Testis (tissue), 3 donors: ENCODE results near the gene RAB12. TPM values are rescaled to one million over a fixed set of nuclear protein-coding genes. Genes with fewer than 3 reads are reported as not detected.

Experiments used
- DNase-seq: peaks from one replicate; pipeline ENCODE4 v3.0.0-alpha.2; 2019
- H3K27ac ChIP-seq, 2 donors: fragments of 200-600 bp; sonication (generic); one replicate each; pipeline ENCODE4 v1.5.1; 2019
- H3K27me3 ChIP-seq: fragments of 200-600 bp; sonication (generic); one replicate; pipeline ENCODE4 v1.5.1; 2019
- H3K36me3 ChIP-seq: fragments of 200-600 bp; sonication (generic); one replicate; pipeline ENCODE4 v1.5.1; 2017; ENCODE audit warnings: low read depth; ENCODE audit errors: missing control alignments
- H3K4me1 ChIP-seq: fragments of 200-600 bp; sonication (generic); one replicate; pipeline ENCODE4 v1.5.1; 2019
- H3K4me3 ChIP-seq, 2 donors: fragments of 200-600 bp; sonication (generic); one replicate each; pipeline ENCODE4 v1.5.1; 2017 to 2019
- H3K9me3 ChIP-seq: fragments of 200-600 bp; sonication (generic); one replicate; pipeline ENCODE4 v1.5.1; 2017
- POLR2A ChIP-seq: fragments of 450-650 bp; IDR thresholded peaks from one replicate; pipeline ENCODE4 v1.6.1; 2017; ENCODE audit warnings: antibody characterized with exemption, mild to moderate bottlenecking, moderate library complexity
- WGBS, 2 donors: methylation state at CpG; one replicate each; pipeline ENCODE4 v1.1.5; 2018; 5-methylcytosine and 5-hydroxymethylcytosine counted together
- intact Hi-C: fragments of 100-400 bp; cut with DNase I; formaldehyde crosslinking; loops from one replicate; pipeline ENCODE4 v1.15.1; 2023; ENCODE audit warnings: low total_unique reads
- polyA plus RNA-seq: library from polyadenylated mRNA; stranded (reverse); fragments of 350-450 nt; fragmentation: Illumina TruSeq; extraction: RNeasy Lipid Tissue Mini Kit (QIAGEN cat#74804); gene quantifications from one replicate; pipeline ENCODE4 v1.2.3, GENCODE V29; 2014; ENCODE audit warnings: low read depth, low replicate concordance; ENCODE audit not compliant: insufficient read depth
- total RNA-seq, 2 donors: library from RNA; depleted of rRNA; stranded (reverse); fragments of >200 nt; gene quantifications; one replicate each; pipeline ENCODE4 v1.2.3, GENCODE V29; 2016
- TF ChIP-seq, protein P1 (sequence below), 3 experiments: fragments of 450-650 bp in 2 of 3; fragments of 200-600 bp in 1 of 3; sonication (generic) in 1 of 3; IDR thresholded peaks; one replicate each; pipeline ENCODE4 v1.5.1; 2016 to 2019; ENCODE audit warnings: antibody characterized with exemption in 3 of 3, mild to moderate bottlenecking in 2 of 3, moderate library complexity in 1 of 3

RAB12 gene
- total and polyA plus RNA-seq, 3 donors from 2014 or later = 28.0 to 52.0 (median 39.8) TPM

DNA sequence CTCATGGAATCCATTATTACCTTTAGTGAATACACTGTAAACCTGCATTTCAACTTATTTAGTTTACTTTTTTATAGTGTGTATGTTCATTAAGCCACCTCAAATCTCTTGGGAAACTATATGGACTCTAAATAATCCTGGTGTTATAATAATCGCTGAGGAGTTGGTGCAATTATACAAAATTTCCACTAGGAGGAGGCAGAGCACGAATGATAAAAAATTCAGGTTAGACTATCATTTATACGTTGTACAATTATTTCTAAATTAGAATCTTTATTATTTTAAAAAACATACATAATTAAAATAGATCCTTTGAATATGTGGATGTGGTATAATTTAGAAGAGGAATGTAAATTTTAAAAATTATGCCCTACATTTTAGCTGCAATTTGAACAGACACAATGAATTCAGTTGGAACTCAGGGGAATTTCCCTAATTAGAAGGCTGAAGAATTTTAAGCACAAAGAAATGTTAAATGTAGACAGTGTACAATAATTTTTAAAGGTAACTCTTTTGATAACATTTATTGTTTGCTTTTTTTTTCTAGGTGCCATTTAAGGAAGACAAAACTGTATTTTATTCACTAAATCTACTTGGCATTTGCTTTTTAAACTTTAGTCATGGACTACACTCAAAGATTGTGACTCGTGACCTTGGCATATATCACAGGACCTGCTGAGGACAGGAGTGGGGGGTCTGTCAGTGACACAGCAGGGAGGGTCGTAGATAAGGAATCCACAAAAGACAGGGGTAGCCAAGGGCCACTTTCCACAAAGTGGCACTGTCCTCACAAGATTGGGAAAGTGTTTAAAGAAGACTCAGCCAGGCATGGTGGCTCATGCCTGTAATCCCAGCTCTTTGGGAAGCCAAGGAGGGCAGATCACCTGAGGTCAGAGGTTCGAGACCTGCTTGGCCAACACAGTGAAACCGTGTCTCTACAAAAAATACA is 45.5 kb downstream of the RAB12 start:
- no peaks in the 10 kb centered on the region for H3K9me3 ChIP-seq
- no peaks in the 10 kb centered on the region for H3K27me3 ChIP-seq
- TF ChIP-seq, protein P1, sequence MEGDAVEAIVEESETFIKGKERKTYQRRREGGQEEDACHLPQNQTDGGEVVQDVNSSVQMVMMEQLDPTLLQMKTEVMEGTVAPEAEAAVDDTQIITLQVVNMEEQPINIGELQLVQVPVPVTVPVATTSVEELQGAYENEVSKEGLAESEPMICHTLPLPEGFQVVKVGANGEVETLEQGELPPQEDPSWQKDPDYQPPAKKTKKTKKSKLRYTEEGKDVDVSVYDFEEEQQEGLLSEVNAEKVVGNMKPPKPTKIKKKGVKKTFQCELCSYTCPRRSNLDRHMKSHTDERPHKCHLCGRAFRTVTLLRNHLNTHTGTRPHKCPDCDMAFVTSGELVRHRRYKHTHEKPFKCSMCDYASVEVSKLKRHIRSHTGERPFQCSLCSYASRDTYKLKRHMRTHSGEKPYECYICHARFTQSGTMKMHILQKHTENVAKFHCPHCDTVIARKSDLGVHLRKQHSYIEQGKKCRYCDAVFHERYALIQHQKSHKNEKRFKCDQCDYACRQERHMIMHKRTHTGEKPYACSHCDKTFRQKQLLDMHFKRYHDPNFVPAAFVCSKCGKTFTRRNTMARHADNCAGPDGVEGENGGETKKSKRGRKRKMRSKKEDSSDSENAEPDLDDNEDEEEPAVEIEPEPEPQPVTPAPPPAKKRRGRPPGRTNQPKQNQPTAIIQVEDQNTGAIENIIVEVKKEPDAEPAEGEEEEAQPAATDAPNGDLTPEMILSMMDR (IDR thresholded peaks at IDR 0.05) = peak; percentile 67 to 89 (median 68)
- TF ChIP-seq POLR2A = no peak
- DNase-seq = no peak
- 42 to 56% methylated on average over 7 of the region's 7 CpGs for WGBS, 2 donors
- no peak overlapping the region for H3K4me3 ChIP-seq
- intact Hi-C loops = no loop called here
- peaks cover 14% of the 10 kb centered on the region for H3K4me1 ChIP-seq
- H3K27ac ChIP-seq = no peak overlapping the region
- no peaks in the 10 kb centered on the region for H3K36me3 ChIP-seq

DNA sequence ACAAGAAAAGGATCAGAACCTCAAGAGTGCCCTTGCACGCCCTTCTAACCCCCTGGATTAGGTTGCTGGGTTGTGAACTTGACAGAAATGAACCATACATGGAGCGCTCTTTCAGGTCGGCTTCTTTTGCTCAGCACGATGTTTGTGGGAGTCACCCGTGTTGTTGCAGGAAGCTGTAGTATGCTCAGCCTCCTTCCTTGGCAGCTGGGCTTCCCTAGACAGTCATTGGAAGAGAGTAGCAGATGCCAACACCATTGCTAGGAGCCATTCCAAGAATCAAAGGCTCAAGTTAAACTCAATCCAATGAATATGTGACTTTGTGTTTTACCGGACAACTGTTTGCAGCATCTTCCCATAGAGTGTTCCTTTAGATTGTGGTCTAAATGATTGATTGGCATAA is 47.0 kb downstream of the RAB12 start:
- Histone ChIP-seq H3K27ac (no peak overlapping the region), H3K36me3 (no peaks in the 10 kb centered on the region), H3K4me3 (no peak overlapping the region), H3K27me3 (no peaks in the 10 kb centered on the region), H3K9me3 (no peaks in the 10 kb centered on the region), H3K4me1 (peaks cover 14% of the 10 kb centered on the region)
- DNase-seq = peak; percentile 54
- 74 to 87% methylated on average over 5 to 6 of the region's 6 CpGs for WGBS, 2 donors
- intact Hi-C loops = no loop called here
- TF ChIP-seq, protein P1 (IDR thresholded peaks at IDR 0.05) = no peak
- TF ChIP-seq POLR2A = no peak

DNA sequence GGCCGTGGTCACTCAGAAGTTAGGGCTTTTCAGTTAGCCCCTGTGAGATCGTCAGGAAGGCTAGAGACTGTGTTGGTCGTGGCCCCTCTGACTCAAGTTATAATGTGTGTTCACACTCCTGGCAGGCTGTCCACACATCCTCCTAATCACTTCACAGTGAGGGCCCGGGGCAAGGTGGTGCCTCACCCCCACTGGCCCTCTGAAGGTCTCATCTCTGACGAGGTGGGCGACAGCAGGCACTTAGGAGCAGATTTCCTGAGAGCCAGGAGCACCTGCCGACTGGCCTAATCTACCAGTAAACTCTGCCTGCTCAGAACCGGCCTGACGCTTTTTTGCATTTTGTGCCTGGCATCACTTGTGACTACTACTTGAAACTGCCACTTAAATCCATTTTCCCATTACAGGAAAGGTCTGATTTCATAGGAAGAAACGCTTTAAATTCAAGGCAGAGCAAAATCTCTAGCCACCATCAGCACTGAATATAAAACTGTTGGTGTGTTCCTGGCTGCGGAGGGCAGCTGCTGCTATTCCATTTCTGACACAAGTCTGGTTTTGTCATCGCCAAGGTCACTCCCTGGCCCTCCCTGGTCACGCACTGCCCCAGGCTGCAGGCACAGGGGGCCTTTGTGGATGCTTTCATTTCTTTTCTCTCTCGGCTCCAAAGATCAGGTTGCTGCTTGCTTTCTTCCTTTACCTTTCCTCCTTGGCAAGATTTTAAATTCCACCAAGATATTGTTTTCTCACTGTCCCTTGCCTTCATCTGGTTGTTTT is 48.0 kb downstream of the RAB12 start:
- TF ChIP-seq, protein P1 (IDR thresholded peaks at IDR 0.05) = no peak
- no peak for TF ChIP-seq POLR2A
- H3K9me3 ChIP-seq = no peaks in the 10 kb centered on the region
- no peaks in the 10 kb centered on the region for H3K27me3 ChIP-seq
- 61 to 74% methylated on average over 11 to 14 of the region's 14 CpGs for WGBS, 2 donors
- H3K27ac ChIP-seq = peak overlapping the region in 1 of 2 donors; percentile 28
- intact Hi-C loops = no loop called here
- no peaks in the 10 kb centered on the region for H3K36me3 ChIP-seq
- H3K4me3 ChIP-seq = no peak overlapping the region
- peaks cover 14% of the 10 kb centered on the region for H3K4me1 ChIP-seq
- DNase-seq = peak; percentile 75

DNA sequence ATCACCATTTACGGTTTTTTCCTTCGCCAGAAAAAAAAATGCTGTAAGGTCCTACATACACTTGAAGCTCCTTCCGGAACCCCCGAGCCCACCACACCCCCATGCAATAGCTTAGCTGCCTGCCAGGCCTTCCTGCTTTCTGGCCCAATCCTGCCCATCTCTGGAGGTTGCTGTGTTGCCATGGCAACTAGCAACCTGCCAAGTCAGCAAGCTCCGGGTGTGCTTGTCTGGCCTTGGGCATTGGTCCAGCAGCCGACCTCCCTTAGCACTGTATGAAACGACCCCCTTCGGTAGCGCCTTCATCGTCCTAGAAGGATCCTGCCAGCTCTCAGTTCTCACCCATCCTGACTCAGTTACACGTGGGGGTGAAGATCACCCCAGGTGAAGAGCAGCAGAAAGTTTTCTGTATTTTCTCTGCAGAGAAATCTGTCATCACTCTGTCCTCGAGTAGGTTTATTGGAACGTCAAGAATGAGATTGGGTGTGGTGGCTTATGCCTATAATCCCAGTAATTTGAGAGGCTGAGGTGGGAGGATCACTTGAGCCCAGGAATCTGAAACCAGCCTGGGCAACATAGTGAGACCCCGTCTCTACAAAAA is 48.7 kb downstream of the RAB12 start:
- peak; percentile 36 for DNase-seq
- Histone ChIP-seq H3K4me3 (no peak overlapping the region), H3K27ac (no peak overlapping the region), H3K9me3 (no peaks in the 10 kb centered on the region), H3K4me1 (peaks cover 14% of the 10 kb centered on the region), H3K27me3 (no peaks in the 10 kb centered on the region), H3K36me3 (no peaks in the 10 kb centered on the region)
- TF ChIP-seq, protein P1 (IDR thresholded peaks at IDR 0.05) = no peak
- no peak for TF ChIP-seq POLR2A
- 30 to 53% methylated on average over 14 of the region's 14 CpGs for WGBS, 2 donors
- intact Hi-C loops = no loop called here
